RWPE1 (cell line): ENCODE results near the gene NFIA.

ENCODE experiments used
- CTCF ChIA-PET: fragments of 350-600 bp; sonication (Branson Sonifier 250); formaldehyde crosslinking; extraction: SDS; loops from one replicate; lab custom pipeline; 2021; lab: Yijun Ruan, JAX
- POLR2A ChIA-PET: fragments of 400-600 bp; formaldehyde crosslinking; extraction: SDS; loops from one replicate; lab custom pipeline; 2020; ENCODE audit warnings: antibody characterized with exemption; ENCODE audit not compliant: low non-redundant PET; lab: Yijun Ruan, JAX
- DNase-seq: peaks from one replicate; pipeline ENCODE4 v3.0.0; 2012; ENCODE audit warnings: low spot score
- H3K27ac ChIP-seq: fragments of 450-650 bp; 2 replicates; pipeline ENCODE4 v1.5.1; 2017
- CTCF ChIP-seq: fragments of 450-650 bp; conservative IDR thresholded peaks from 2 replicates; pipeline ENCODE4 v1.5.1; 2017; ENCODE audit warnings: low read depth, mild to moderate bottlenecking

NFIA gene

GRCh38 chr1:61107638-61108037 lies 25.3 kb downstream of the NFIA start:
- CTCF ChIA-PET, result no interaction called here
- no peak overlapping the region for H3K27ac ChIP-seq
- DNase-seq, result no peak
- TF ChIP-seq CTCF, result no peak
- POLR2A ChIA-PET, result no interaction called here

GRCh38 chr1:61109158-61109557 lies 26.8 kb downstream of the NFIA start:
- DNase-seq, result no peak
- ChIA-PET CTCF (interaction anchor here (0.6 kb wide), 1 partner anchor 1269 kb away, joined by 3 read pairs; no protein-coding TSS in a partner anchor), POLR2A (no interaction called here)
- H3K27ac ChIP-seq, result no peak overlapping the region
- TF ChIP-seq CTCF, result no peak

- no peak for TF ChIP-seq CTCF
- H3K27ac ChIP-seq, result no peak overlapping the region
- no peak for DNase-seq
- ChIA-PET CTCF (no interaction called here), POLR2A (no interaction called here)
Measured at GRCh38 chr1:61109910-61110309, 27.5 kb downstream of the NFIA start.

- H3K27ac ChIP-seq, result no peak overlapping the region
- DNase-seq, result no peak
- TF ChIP-seq CTCF, result no peak
- POLR2A ChIA-PET, result no interaction called here
- CTCF ChIA-PET, result no interaction called here
Measured at GRCh38 chr1:61110554-61110953, 28.2 kb downstream of the NFIA start.

- DNase-seq, result no peak
- CTCF ChIA-PET, result interaction anchor here (0.6 kb wide), 1 partner anchor 224 kb away, joined by 3 read pairs; no protein-coding TSS in a partner anchor
- H3K27ac ChIP-seq, result no peak overlapping the region
- no peak for TF ChIP-seq CTCF
- POLR2A ChIA-PET, result no interaction called here
Measured at GRCh38 chr1:61111084-61112004, 29.0 kb downstream of the NFIA start.

GRCh38 chr1:61114178-61114870 lies 32.0 kb downstream of the NFIA start:
- CTCF ChIA-PET, result no interaction called here
- DNase-seq, result no peak
- H3K27ac ChIP-seq, result no peak overlapping the region
- TF ChIP-seq CTCF, result no peak
- POLR2A ChIA-PET, result interaction anchor here (0.7 kb wide), 1 partner anchor 33 kb away, joined by 5 read pairs; no protein-coding TSS in a partner anchor
